HEK293T (cell line): ENCODE measurements around the gene PIAS1.

Experiments
- CTCF ChIA-PET: fragments of 350-600 bp; formaldehyde crosslinking; extraction: SDS; loops from one replicate; lab custom pipeline; 2021; ENCODE audit warnings: antibody characterized with exemption, inconsistent platforms; lab: Yijun Ruan, JAX
- POLR2A ChIA-PET: fragments of 350-600 bp; formaldehyde crosslinking; extraction: SDS; loops from one replicate; lab custom pipeline; 2020; ENCODE audit warnings: antibody characterized with exemption, inconsistent platforms; lab: Yijun Ruan, JAX
- DNase-seq: peaks from one replicate; pipeline ENCODE4 v3.0.0; 2012; ENCODE audit warnings: mixed read lengths; ENCODE audit errors: extremely low spot score
- ARNT ChIP-seq: fragments of 450-650 bp; IDR thresholded peaks from 2 replicates; pipeline ENCODE4 v1.6.1; 2017; ENCODE audit warnings: mild to moderate bottlenecking
- BHLHE40 ChIP-seq: fragments of 450-650 bp; IDR thresholded peaks from 2 replicates; pipeline ENCODE4 v1.6.1; 2016; ENCODE audit warnings: mild to moderate bottlenecking, moderate library complexity, borderline replicate concordance
- CTBP1 ChIP-seq: fragments of 450-650 bp; IDR thresholded peaks from 2 replicates; pipeline ENCODE4 v1.6.1; 2016; ENCODE audit warnings: borderline replicate concordance
- ELF4 ChIP-seq: fragments of 450-650 bp; IDR thresholded peaks from 2 replicates; pipeline ENCODE4 v1.6.1; 2017; ENCODE audit warnings: antibody characterized with exemption
- FOXA1 ChIP-seq: fragments of 450-650 bp; IDR thresholded peaks from 2 replicates; pipeline ENCODE4 v1.6.1; 2016; ENCODE audit warnings: mild to moderate bottlenecking
- FOXK2 ChIP-seq: fragments of 450-650 bp; IDR thresholded peaks from 2 replicates; pipeline ENCODE4 v1.6.1; 2016; ENCODE audit warnings: mild to moderate bottlenecking
- FOXM1 ChIP-seq: fragments of 450-650 bp; IDR thresholded peaks from 2 replicates; pipeline ENCODE4 v1.6.1; 2017; ENCODE audit warnings: mild to moderate bottlenecking, borderline replicate concordance
- HDGF ChIP-seq: fragments of 450-650 bp; IDR thresholded peaks from 2 replicates; pipeline ENCODE4 v1.6.1; 2017; ENCODE audit warnings: antibody characterized with exemption, borderline replicate concordance
- L3MBTL2 ChIP-seq: fragments of 450-650 bp; conservative IDR thresholded peaks from 2 replicates; pipeline ENCODE4 v1.6.1; 2016; ENCODE audit warnings: mild to moderate bottlenecking
- LEF1 ChIP-seq: fragments of 450-650 bp; IDR thresholded peaks from 2 replicates; pipeline ENCODE4 v1.6.1; 2017; ENCODE audit warnings: mild to moderate bottlenecking, borderline replicate concordance
- NFRKB ChIP-seq: fragments of 450-650 bp; IDR thresholded peaks from 2 replicates; pipeline ENCODE4 v1.6.1; 2016; ENCODE audit warnings: mild to moderate bottlenecking, moderate library complexity
- SP1 ChIP-seq: fragments of 450-650 bp; IDR thresholded peaks from 2 replicates; pipeline ENCODE4 v1.6.1; 2017
- SUZ12 ChIP-seq: fragments of 450-650 bp; IDR thresholded peaks from 2 replicates; pipeline ENCODE4 v1.6.1; 2016; ENCODE audit warnings: mild to moderate bottlenecking
- TARDBP ChIP-seq: fragments of 450-650 bp; IDR thresholded peaks from 2 replicates; pipeline ENCODE4 v1.6.1; 2016
- ZNF384 ChIP-seq: fragments of 450-650 bp; IDR thresholded peaks from 2 replicates; pipeline ENCODE4 v1.6.1; 2016
- TF ChIP-seq, protein P1 (sequence below): fragments of 450-650 bp; IDR thresholded peaks from 2 replicates; pipeline ENCODE4 v1.6.1; 2016

The PIAS1 gene

DNA sequence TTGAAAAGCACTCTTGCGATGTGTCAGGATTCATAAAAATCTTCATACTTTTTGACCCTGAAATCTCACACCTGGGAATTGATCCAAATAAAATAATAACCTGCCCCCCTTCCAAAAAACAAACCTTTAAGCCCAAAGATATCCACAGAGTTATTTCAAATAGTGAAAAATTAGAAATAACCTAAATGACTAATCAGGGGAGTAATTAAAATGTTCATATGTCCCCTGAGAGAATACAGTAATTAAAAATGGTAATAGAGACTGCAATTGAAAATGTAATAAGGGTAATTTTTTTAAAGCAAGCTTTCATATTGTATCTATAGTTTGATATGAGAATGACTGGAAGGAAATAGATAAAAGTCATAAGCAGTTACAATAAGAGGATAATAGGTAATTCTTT is 83.0 kb downstream of the PIAS1 start:
- DNase-seq, result no peak
- ChIA-PET POLR2A (no interaction called here), CTCF (no interaction called here)
- TF ChIP-seq, protein P1, sequence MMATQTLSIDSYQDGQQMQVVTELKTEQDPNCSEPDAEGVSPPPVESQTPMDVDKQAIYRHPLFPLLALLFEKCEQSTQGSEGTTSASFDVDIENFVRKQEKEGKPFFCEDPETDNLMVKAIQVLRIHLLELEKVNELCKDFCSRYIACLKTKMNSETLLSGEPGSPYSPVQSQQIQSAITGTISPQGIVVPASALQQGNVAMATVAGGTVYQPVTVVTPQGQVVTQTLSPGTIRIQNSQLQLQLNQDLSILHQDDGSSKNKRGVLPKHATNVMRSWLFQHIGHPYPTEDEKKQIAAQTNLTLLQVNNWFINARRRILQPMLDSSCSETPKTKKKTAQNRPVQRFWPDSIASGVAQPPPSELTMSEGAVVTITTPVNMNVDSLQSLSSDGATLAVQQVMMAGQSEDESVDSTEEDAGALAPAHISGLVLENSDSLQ, result no peak
- no peak for TF ChIP-seq FOXM1
- no peak for TF ChIP-seq LEF1
- no peak for TF ChIP-seq FOXK2
- TF ChIP-seq NFRKB, result no peak
- no peak for TF ChIP-seq BHLHE40
- TF ChIP-seq ELF4, result no peak
- TF ChIP-seq SUZ12, result no peak
- TF ChIP-seq L3MBTL2, result no peak

DNA sequence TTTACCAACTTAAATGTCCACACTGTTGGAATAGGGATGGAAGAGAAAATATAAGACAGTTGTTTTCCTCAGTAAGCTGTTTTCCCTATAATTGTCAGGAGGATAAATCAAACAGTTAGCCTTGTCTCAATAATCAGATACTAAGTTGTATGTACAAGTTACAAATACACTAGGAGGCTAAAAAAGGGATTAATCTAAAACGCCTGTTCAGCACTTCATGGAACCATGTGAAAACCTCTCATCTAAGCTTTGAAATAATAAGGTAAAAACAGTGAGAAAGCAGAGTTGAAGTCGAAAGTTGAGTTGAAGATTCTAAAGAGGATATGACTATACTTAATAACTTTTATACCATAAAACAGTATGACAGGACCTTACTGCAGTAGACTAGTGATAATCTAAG is 89.0 kb downstream of the PIAS1 start:
- CTCF ChIA-PET, result no interaction called here
- TF ChIP-seq ELF4 (no peak), TARDBP (no peak), LEF1 (no peak), ARNT (no peak), HDGF (no peak), SUZ12 (no peak), NFRKB (no peak), FOXK2 (no peak), CTBP1 (no peak), BHLHE40 (no peak)
- TF ChIP-seq, protein P1, result no peak
- DNase-seq, result no peak
- POLR2A ChIA-PET, result no interaction called here

DNA sequence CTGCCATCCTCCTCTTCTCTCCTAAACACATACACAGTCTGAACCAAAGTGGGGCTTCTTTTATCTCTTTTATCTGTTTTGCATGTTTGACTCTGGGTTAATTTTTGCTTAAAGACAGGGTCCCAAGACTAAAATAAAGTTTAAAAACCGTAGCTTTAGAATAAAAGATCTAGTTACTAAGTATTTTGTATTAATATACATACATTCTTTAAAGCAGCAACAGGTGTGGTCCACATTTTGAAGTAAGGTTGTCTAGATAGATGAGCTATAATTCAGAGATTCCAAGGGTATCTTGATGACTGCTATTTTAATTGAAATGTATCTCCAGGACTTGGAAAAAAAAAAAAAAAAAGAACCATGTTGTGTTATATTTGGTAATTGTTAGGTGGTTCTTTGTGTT is 89.7 kb downstream of the PIAS1 start:
- POLR2A ChIA-PET, result no interaction called here

DNA sequence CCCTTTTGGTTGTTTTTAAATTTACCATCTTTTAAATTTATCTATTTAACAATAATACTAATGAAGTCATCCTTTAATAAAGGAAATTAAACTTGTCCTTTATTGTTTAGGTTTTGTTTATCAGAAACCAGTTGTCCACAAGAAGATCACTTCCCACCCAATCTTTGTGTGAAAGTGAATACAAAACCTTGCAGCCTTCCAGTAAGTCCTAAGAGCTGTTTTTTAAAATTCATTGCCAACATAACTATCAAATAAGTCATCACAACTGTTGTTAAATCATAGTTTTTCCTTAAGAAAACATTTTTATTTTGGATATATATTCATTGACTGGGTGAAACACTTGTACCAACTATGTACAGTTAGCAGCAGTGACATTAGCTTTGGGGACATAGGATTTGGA is 91.6 kb downstream of the PIAS1 start:
- no peak for TF ChIP-seq TARDBP
- TF ChIP-seq FOXM1, result no peak
- no peak for TF ChIP-seq SP1
- TF ChIP-seq ARNT, result no peak
- no peak for TF ChIP-seq LEF1
- CTCF ChIA-PET, result no interaction called here
- no peak for DNase-seq
- POLR2A ChIA-PET, result no interaction called here

More for the DNA sequence above, 89.7 kb downstream of the PIAS1 start:
- CTCF ChIA-PET, result no interaction called here
- DNase-seq, result no peak
- TF ChIP-seq L3MBTL2, result no peak
- no peak for TF ChIP-seq LEF1
- TF ChIP-seq NFRKB, result no peak
- TF ChIP-seq SUZ12, result no peak
- TF ChIP-seq ARNT, result no peak
- no peak for TF ChIP-seq HDGF
- no peak for TF ChIP-seq CTBP1
- no peak for TF ChIP-seq FOXM1
- TF ChIP-seq TARDBP, result no peak
- TF ChIP-seq ELF4, result no peak
- TF ChIP-seq ZNF384, result no peak
- no peak for TF ChIP-seq BHLHE40

DNA sequence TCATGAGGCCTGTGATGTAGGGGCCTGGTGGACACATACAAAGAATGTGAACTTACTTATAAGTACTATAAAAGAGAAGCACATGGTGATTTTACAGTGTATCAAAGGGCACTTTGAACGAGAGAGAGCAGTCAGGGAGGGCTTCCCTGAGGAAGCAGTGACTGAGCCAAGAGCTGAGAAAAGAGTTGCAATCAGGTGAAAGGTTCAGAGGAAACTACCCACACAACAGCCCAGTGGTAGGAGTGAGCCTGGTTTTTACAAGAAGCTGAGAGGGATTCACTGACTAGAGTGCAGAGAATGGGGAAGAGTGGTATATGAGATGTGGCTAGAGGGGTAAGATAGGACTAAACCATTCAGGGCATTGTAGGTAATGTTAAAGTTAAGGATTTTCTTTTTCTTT is 93.9 kb downstream of the PIAS1 start:
- TF ChIP-seq SUZ12 (no peak), TARDBP (no peak), FOXA1 (no peak), FOXK2 (no peak), FOXM1 (no peak), HDGF (no peak), ZNF384 (no peak)
- POLR2A ChIA-PET, result no interaction called here
- CTCF ChIA-PET, result no interaction called here
- no peak for DNase-seq

DNA sequence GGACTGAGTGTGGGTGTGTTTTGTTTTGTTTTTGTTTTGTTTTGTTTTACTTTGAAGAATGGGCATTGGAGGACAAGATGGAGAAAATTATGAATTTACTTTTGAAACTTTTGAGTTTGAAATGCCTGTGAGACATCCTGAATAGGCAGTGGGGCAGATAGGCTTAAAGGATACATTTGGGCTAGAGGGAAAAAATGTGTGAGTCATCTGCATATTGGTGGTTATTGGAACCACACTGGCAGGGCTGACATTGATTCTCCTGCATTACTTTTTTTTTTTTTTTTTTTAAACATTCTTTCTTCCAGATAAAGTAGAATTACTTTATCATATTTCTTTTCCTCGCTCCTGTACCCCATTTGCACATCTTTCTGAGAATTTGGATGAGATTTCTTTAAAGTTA is 94.9 kb downstream of the PIAS1 start:
- no peak for DNase-seq
- ChIA-PET CTCF (no interaction called here), POLR2A (no interaction called here)
- TF ChIP-seq FOXM1 (no peak), FOXK2 (no peak), TARDBP (no peak)
- TF ChIP-seq, protein P1, result no peak

DNA sequence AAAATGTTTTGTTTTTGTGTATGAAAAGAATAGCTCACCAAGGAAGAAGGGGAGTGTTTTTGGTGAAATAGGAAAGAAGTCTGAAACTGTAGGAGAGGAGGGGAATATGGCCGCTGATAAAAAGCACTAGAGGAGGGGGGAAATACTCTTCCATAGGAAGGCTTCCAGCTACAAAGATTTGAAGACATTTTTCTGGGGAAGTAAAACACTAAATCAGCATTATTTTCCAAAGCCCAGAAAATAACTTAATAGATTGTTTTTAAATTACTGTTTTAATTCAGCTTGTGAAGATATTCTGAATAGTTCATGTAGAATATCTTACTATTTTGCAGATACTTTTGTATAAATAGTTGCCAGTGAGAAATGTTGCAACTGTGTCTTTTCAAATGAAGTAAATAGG is 96.1 kb downstream of the PIAS1 start:
- TF ChIP-seq HDGF, result no peak
- TF ChIP-seq LEF1, result no peak
- no peak for TF ChIP-seq NFRKB
- no peak for TF ChIP-seq L3MBTL2
- no peak for TF ChIP-seq ZNF384
- TF ChIP-seq BHLHE40, result no peak
- no peak for TF ChIP-seq FOXK2
- no peak for TF ChIP-seq ELF4
- no peak for TF ChIP-seq TARDBP
- POLR2A ChIA-PET, result interaction anchor here (0.6 kb wide), 1 partner anchor 96 kb away, joined by 3 read pairs; the partner anchor contains the start of gene PIAS1
- DNase-seq, result no peak
- CTCF ChIA-PET, result interaction anchor here (0.6 kb wide), 1 partner anchor 23 kb away, joined by 3 read pairs; no protein-coding TSS in a partner anchor
